Mucosa of descending colon (tissue), 3 donors: Measurements from ENCODE around the gene DYNLT5. TPM values are rescaled to one million over a fixed set of nuclear protein-coding genes. Genes with fewer than 3 reads are reported as not detected.
A peak's percentile ranks its signal among the peaks of the same experiment; 100 is the strongest.

Experiments used
- ATAC-seq: fragments of 200-7000 bp; cut with Tn5 transposase; one replicate; pipeline ENCODE4 v1.9.1; 2020; ENCODE audit warnings: mild to moderate bottlenecking, moderate library complexity
- DNase-seq, 3 donors: peaks; one replicate each; pipeline ENCODE4 v3.0.0-alpha.2; 2020
- H3K36me3 ChIP-seq: fragments of 200-600 bp; one replicate; pipeline ENCODE4 v1.8.0; 2021; ENCODE audit warnings: low read depth, mild to moderate bottlenecking
- H3K4me1 ChIP-seq: fragments of 200-600 bp; one replicate; pipeline ENCODE4 v1.8.0; 2021; ENCODE audit warnings: low read depth, mild to moderate bottlenecking
- H3K4me3 ChIP-seq: fragments of 200-600 bp; one replicate; pipeline ENCODE4 v1.8.0; 2021; ENCODE audit warnings: mild to moderate bottlenecking
- H3K9me3 ChIP-seq: fragments of 200-600 bp; one replicate; pipeline ENCODE4 v1.8.0; 2021; ENCODE audit warnings: mild to moderate bottlenecking
- CTCF ChIP-seq: fragments of 200-600 bp; IDR thresholded peaks from one replicate; pipeline ENCODE4 v1.8.0; 2022; ENCODE audit warnings: antibody characterized with exemption, mild to moderate bottlenecking
- intact Hi-C, 2 donors: fragments of 100-400 bp; cut with DNase I in 1 of 2; cut with micrococcal nuclease in 1 of 2; formaldehyde crosslinking; loops; one replicate each; pipeline versions ENCODE4 v1.11.0 to v1.11.1; 2022; cut with DNase I, micrococcal nuclease
- total RNA-seq, 3 donors: library from RNA; stranded (reverse); fragmentation: NEBNext Ultra II Directional in 2 of 3; extraction: Animal tissue kit (Norgen Biotek cat#: 25700) in 2 of 3; gene quantifications; one replicate each; pipeline versions ENCODE4 v1.2.1 to v1.2.4, GENCODE V29; 2021 to 2023
- donor health status: DM: no; HTN: no; CAD: no; lungs with moderate emphysema.
- donor health status: DM: no; HTN: no; CAD: no.
- donor health status: DM: no; HTN: yes; CAD: no.

The DYNLT5 gene
- total RNA-seq, 3 donors from 2014 or later: 0.65 to 1.9 TPM; not detected in 1

DNA sequence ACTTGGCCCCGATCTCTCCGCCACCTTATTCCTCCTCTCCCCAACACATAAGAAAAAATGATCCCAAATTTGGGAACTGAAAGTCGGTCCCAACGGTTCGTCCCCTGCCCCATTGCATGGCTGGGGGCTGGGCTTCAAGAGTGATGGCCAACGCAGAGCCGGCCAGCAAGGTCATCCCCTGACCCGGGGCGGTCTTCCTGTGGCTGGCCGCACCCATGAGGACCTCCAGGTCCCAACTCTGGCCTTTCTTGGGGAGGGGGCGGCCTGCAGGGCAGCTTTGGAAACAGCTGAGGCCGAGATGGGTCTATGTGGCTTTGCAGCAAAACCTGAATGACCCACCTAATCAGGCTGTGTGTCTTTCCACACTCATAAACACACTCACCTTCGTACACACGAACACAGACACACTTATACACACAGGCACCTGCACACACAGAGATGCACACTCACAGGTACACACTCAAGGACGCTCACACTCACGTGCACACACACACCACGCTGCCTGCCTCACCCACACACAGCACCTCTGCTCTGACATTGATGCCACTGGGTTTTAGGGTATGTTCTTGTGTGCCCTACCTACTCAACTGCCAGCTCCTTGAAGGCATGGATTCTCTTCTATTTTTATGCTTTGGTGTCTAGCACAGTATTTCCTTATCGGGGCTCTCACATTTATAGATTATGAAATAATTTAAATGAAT, 562 bp downstream of the DYNLT5 start:
- ATAC-seq: peak; percentile 16
- Histone ChIP-seq H3K9me3 (no peaks in the 10 kb centered on the region), H3K4me1 (no peaks in the 10 kb centered on the region), H3K36me3 (no peaks in the 10 kb centered on the region), H3K4me3 (no peak overlapping the region)
- TF ChIP-seq CTCF: no peak
- DNase-seq: no peak
- intact Hi-C loops: no loop called here

DNA sequence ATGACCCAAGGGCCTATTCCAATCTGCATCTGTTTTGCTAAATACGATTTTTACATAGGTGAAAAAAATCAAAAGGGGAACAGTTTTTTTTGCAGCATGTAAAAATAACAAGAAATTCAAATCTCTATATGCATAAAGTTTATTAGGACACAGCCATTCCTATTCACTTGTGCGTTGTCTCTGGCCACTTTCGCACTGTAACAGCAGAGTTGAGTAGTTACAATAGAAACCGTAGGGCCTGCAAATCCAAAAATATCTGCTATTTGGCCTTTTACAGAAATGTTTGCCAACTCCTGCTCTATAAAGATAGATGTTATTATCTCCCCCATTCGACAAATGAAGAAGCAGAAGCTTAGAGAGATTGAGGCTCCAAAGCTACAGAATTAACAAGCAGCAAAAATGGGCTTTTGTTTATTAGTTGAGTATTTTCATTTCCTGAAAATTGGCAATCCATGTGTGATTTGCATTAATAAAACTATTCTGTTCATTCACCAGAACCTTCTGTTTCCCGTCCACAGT, 5.5 kb downstream of the DYNLT5 start:
- no peak overlapping the region for H3K4me3 ChIP-seq
- H3K36me3 ChIP-seq: no peaks in the 10 kb centered on the region
- DNase-seq: no peak
- H3K9me3 ChIP-seq: no peaks in the 10 kb centered on the region
- no peaks in the 10 kb centered on the region for H3K4me1 ChIP-seq
- intact Hi-C loops: no loop called here
- ATAC-seq: no peak
- TF ChIP-seq CTCF: no peak

DNA sequence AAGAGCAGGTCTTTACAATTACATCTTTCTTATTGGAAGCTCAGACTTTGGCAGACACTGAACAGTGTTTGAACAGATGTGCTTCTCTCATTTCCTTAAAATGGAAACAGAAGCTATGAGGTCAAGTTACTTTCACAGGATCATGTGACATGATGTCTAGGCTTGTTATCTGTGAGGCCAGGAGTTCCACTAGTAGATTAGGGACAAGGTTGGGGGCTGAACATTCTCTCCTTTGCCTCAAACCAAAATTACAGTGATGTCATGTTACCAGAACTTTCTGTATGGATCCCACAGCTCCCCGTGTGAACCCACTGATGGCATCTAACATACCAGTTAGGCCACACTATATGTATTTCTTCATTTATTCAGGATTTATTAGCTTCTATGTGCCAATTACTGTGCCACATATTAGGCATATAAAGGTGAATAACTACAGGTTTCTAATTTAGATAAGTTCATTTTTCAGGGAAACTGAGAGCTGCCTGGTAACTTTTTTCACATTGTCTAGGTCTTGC, 6.0 kb downstream of the DYNLT5 start:
- H3K4me1 ChIP-seq: no peaks in the 10 kb centered on the region
- intact Hi-C loops: no loop called here
- DNase-seq (no peak), ATAC-seq (peak; percentile 21)
- no peak for TF ChIP-seq CTCF
- H3K4me3 ChIP-seq: no peak overlapping the region
- no peaks in the 10 kb centered on the region for H3K9me3 ChIP-seq
- no peaks in the 10 kb centered on the region for H3K36me3 ChIP-seq

DNA sequence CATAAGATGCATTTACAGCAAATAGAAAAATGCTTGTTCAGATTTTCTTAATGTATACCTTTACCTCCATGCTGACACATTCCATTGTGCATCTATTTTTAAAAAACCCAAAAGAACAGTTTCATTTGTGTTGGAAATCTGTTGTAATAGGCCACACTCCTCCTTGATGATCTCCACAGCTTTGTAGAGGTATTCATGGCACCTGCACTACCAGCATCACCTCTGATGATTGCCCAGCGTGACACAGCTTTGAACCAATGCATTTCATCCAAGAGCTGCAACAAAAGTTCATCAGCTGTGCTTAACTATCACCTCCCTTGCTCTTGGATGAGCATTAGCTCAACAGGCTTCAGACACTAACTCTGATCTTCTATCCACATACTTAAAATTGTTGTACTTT, 8.2 kb downstream of the DYNLT5 start:
- intact Hi-C loops: loop anchor here (10.0 kb wide), 1 partner anchor 384 kb away; no protein-coding TSS in a partner anchor
- no peaks in the 10 kb centered on the region for H3K4me1 ChIP-seq
- TF ChIP-seq CTCF: no peak
- ATAC-seq: no peak
- H3K36me3 ChIP-seq: no peaks in the 10 kb centered on the region
- no peaks in the 10 kb centered on the region for H3K9me3 ChIP-seq
- DNase-seq: no peak
- H3K4me3 ChIP-seq: no peak overlapping the region

DNA sequence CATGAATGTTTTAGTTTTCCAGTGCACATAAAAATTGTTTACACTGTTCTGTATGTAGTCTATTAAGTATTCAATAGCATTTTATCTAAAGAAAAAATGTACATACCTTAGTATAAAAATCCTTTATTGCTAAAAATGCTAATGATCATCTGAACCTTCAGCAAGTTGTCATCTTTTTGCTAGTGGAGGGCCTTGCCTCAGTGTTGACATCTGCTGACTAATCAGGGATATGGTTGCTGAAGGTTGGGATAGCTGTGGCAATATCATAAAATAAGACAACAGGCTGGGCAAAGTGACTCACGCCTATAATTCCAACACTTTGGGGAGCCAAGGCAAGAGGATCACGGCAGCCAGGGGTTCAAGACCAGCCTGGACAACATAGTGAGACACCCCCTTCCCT, 9.0 kb downstream of the DYNLT5 start:
- H3K4me3 ChIP-seq: no peak overlapping the region
- no peaks in the 10 kb centered on the region for H3K36me3 ChIP-seq
- no peaks in the 10 kb centered on the region for H3K9me3 ChIP-seq
- no peak for TF ChIP-seq CTCF
- ATAC-seq (peak; percentile 72), DNase-seq (no peak)
- intact Hi-C loops: loop anchor here (10.0 kb wide), 1 partner anchor 384 kb away; no protein-coding TSS in a partner anchor
- H3K4me1 ChIP-seq: no peaks in the 10 kb centered on the region
